ENCODE data around the gene GALNT7.
"Not testable (repeated sequence)": the region's sequence is repeated elsewhere in the genome, so short reads cannot be mapped to it uniquely, and the experiment has no call there.

The GALNT7 gene

DNA sequence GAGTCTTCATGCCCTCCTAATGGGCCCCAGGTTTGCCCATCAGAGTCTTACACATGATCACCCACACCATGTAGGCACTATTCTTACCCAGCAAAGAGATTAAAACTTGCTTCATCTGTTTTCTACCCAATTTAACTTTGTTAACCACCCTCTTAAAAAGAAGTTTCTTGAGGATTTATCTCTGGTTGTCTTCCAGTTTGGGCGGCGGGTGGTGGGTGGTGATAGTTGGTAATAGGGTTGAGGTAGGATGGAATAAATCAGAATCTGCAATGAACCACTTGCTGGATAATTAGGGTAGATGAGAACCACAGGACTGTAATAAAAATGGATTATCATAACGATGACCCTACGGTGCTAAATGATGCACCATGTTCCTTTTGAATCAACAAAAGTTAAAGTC is 30.9 kb downstream of the GALNT7 start:
- no peak for DNase-seq

DNA sequence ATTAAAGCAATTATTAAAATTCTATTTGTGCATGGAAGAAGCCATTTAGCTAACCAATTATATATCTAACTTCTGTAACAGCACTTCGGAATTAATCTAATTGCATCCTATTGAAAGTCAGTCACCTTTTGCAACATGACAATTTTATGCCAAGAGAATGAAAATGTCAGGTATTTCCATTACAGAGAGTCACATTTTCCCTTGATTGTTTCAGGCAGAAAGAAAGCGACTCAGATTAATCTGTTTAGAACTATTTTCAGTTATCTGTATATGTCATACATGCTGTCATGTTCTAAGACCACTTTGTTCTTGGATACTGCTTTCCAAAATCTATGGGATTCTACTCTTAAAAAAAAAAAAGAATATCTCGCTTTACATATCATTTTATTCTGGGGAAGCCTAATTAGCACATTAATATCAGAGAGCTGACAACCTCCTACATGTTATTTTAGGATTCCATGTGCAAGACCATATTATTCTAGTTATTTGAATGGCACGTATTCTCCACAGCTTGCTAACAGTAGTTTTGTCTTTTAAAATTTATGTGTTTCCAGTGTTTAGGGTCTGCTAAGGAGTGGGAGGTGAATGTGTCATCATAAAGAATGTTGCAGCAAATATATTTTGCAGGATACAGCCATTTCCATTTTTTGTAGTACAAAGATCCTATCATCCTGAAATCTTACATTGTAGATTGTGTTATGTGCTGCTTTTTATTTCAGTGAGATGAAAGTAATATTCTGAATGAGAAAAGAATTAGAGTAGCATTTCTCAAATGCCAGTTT is 31.7 kb downstream of the GALNT7 start:
- DNase-seq, result no peak

DNA sequence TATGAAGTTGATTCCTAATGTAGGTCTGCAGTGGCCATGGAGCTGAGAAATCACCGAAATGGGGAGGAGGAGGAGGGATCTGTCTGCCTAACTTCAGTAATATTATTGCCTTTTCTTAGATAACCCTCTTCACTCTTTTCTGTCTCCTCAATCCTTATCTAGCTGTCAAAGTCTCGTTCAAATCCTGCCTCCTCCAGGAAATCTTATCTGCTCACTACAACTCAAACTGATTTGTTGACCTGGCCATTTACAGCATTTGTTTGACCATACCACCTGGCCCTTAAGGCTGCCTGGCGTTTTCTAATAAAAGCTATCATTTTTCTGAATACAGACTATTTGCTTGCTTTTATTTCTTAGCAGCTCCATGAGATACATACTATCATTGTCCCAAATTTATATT is 33.8 kb downstream of the GALNT7 start:
- DNase-seq, result no peak

DNA sequence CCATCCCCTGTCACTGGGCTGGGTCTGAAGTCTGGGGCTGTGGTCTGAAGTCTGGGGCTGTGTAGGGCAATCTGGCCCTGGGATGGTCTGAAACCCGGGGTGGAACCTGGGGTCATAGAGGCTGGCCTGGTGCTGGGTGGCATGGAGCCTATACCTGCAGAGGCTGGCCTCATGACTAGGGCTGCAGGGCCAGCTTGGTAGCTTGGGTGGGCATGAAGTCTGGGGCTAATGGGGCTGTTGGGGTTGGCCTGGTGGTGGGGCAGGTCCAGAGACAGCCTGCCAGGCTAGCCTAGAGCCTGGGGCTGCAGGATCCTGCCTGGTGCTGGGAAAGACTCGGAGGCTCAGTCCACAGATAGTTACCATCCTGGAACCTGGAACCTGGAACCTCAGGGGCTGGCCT is 37.0 kb downstream of the GALNT7 start:
- DNase-seq, result no peak

DNA sequence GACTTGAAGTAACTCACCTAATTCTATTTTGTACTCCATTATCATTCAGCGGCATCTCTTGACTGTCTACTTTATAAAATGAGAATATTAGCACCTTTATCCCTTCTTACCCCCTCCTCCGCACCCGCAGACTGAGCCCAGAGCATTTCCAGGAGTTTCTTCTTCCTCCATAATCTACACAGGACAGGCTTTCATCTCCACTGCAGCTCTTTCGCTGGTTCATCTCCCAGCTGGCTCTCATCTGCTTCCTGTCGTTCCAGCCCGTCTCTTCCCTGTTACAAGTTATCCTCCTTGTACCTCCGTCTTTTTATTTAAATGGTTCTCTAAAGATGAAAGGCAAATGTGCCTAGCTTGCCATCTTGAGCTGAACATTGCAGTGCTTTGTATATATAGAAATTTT is 39.8 kb downstream of the GALNT7 start:
- DNase-seq, result no peak

DNA sequence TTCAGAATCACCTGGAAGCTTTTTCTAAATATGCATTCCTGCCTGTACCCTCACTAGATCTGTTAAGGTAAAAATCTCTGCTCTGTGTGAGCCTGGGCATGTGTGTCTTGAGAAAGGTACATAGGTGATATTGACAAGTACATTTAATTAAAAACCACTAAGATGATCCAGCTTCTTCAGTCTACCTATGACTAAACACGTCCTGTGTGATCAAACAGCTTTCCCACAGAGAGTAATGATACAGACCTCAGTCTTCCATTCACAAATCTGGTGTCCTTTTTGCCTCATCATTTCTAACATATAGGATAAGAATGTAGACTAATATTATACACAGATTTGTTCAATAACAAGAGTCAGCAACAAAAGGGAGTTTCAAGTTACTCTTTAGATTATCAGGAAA is 42.6 kb downstream of the GALNT7 start:
- DNase-seq, result no peak

DNA sequence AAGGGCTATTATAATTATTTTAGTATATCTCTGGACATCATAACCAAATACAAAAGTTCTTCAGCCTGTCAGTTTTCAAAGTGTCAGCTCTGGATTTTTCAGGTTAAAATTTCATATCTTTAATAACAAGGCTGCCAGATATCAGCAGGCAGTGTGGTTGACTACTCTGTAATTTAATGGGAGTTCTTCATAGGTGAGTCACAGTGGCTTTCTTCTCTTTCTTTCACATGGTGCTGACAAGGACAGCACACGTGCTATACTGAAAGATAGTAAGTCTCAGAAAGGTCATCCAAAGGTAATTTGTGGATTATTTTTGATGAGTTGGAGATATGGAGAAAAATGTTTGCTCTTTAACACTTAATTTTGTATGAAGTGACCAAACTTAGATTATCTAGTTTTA is 43.2 kb downstream of the GALNT7 start:
- DNase-seq, result no peak

DNA sequence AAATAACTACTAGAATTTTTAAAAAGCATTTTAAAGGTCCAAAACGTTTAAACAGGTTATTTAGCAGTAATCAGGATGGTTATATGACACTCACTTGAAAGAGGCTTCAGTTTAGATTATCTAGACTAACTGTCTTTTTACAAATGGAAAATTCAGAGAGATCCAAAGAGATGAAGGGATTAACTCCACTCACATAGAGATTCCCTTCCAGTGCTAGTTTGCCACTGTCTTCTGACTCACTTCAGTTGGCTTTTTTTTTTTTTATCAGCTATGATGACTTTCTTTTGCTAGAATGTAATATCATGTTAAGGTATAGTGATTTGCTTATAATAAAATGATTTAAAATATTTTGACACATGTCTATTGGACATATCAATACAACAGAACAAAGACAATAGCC is 43.8 kb downstream of the GALNT7 start:
- no peak for DNase-seq

DNA sequence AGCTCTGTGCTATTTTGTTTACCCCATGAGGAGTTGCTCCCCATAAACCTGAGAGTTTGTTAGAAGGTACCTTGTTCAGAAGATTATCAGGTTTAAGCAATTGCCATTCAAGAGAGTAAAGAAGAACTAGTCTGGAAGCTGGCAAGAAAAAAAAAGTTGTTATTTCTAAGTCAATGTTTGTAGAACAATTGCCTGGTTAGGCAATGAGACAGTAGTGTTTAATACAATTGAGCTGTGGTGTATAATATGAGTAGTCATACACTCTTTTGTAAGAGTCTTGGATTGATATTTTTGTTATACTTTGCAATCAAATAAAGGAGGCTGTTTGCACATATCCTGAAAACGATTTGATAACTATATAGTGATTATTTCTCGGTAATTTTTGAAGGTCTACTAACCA is 44.7 kb downstream of the GALNT7 start:
- no peak for DNase-seq

DNA sequence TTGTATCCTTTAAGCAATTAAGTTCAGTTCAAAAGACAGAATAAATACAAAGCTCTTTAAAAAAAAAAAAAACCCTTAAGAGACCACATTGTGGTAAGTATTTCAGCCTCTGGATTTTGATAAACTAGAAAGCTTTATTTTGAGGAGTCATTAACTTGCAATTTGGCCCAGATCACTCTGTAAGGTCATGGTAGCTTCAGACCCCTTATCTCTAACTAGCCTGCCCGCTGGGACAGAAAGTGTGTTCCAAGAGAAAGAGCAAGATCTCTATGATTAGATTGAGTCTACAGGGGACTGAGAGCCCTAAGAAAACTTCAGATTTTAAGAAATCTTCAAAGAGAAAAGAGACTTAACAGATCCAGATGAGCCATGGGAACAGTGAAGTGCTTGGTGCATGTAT is 45.6 kb downstream of the GALNT7 start:
- DNase-seq, result no peak

DNA sequence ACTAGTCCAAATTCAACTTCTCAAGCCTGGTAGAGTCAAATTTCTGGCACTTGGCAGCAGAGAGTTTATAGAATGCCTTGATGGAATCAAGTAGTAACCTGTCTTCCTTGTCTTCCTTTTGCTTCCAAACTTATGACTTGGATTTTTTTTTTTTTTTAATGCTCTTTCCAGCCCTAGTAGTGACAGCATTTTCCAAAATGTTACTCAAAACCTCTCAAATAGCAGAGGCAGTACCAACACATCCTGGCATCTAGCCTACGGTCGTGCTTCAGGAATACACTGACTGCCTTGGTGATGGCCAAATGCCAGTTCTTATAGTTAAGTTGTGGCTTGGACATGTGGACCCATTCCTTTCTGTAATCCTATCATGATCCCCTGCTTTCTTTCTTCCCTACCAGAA is 46.0 kb downstream of the GALNT7 start:
- no peak for DNase-seq

DNA sequence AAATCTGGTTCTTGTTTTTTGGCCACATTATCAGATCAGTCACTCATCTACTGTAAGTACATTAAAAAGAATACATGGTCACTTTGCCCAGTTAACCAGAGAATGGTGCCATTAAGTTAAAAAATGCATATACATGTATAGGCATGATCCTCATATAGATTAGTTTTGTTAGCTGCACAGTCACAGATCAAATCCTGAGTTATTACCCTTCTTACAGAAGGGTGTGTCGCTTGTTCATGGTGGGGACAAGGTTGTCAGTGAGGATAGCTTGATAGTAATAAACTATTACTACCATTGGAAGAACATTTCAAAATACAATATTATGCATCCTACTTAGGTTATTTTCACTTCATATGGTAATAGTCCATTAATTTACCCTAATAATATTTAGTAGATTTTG is 48.5 kb downstream of the GALNT7 start:
- no peak for DNase-seq

DNA sequence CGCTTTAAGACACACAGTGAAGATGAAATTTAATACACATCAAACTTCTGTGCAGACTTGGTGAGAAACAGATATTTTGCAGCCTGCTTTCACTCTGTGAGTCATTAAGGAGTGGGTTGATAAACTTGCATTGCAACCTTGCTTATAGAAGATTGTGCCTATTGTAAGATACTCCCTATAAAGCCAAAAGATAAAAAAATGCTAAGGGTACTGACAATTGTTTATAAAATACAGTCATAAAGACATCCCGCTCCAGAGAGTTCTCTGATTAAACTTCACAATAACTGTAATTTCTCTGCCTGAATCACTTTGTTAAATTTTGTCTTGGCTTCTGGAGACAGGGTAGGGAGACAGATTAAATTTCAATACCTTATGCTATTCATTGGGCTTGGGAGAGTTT is 49.1 kb downstream of the GALNT7 start:
- DNase-seq, result no peak

DNA sequence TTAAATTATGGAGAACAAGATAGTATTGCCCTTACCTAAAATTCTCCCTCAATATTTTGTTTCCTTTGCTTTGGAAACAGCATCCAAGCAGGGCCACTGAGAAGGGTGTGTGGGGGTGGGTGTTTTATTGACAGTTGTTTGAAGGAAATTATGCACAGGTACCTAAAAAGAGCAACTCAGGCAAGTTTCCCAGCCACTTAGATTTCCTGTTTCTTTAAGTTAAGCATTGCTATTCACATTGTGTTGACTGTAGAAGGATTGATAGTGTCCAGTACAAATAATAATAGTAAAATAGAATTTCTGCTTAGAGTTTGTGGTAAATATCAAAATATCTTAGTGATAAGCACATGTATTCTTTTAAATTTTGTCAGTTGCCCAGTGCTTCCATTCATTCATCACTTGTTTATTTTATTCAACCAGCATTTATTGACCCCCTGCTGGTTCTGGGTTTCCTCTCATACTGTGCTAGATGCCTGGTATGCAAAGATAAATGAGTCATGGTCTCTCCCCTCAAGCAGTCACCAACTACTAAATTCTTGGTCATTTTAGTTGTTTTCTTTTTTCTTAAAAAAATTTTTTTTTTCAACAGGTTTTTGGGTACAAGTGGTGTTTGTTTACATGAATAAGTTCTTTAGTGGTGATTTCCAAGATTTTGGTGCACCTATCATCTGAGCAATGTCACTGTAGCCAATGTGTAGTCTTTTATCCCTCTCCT is 50.0 kb downstream of the GALNT7 start:
- no peak for DNase-seq

DNA sequence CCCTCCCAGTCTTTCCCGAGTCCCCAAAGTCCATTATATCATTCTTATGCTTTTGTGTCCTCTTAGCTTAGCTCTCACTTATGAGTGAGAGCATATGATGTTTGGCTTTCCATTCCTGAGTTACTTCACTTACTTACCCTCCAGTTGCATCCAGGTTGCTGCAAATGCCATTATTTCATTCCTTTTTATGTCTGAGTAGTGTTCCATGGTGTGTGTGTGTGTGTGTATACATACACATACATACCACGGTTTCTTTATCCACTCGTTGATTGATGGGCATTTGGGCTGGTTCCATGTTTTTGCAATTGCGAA is 50.5 kb downstream of the GALNT7 start:
- not testable (repeated sequence) for DNase-seq

DNA sequence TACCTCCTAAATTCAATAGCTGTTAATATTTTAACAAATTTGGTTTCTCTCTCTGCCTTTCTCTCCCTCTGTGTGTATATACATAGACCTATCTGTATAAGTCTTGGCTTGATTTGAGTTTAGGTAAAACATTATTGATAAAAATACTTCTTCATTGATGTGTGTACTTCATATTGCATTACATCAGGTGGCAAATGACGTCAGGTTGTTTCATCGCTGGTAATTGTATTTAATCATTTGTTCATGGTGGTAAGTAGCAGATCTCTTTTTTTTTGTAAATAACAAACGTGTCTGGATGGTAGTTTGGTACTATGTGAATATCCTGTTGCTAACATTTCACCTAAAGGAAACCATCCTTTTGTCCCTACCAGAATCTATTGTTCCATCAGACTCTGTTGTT is 55.1 kb downstream of the GALNT7 start:
- no peak for DNase-seq

DNA sequence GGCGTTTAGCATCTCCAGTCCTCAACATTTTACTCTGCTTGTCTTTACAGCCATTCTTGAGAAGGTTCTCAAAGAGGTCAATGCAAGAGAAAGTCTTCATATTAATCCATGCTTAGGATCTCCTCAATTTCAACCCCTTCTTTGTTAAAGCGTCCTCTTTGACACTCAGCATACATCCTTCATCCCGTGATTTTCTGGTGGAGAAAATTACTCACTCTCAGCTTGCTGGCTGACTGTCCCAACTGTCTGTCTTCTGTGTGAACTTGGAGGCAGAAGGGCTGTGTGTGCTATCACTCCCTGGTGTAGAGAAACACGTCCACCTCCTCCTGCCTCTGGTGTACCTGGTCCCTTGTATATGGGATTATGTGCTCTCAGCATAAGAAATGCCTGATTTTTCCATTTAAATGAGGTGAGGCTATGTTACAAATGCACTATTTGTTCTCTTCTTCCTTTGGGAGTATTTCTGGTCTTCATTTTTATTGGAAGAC is 57.8 kb downstream of the GALNT7 start:
- no peak for DNase-seq

DNA sequence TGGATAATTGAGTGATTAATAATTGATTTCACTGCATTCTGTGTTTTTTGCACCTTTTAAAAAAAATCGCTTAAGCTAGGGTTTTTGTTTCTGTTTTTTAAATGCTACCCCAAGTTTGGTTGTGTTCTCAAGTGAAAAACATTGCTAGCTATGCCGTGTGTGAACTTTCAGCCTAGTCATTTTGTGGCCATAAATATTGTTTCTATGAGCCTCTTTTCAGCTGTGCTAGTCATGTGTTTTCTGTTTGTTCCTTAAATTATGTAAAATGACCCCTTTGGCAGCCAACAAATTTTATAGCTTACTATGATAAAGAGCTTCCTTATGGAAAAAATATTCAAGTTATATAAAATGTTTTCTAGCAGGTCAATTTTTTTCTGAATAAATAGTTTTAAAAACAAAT is 59.1 kb downstream of the GALNT7 start:
- no peak for DNase-seq

DNA sequence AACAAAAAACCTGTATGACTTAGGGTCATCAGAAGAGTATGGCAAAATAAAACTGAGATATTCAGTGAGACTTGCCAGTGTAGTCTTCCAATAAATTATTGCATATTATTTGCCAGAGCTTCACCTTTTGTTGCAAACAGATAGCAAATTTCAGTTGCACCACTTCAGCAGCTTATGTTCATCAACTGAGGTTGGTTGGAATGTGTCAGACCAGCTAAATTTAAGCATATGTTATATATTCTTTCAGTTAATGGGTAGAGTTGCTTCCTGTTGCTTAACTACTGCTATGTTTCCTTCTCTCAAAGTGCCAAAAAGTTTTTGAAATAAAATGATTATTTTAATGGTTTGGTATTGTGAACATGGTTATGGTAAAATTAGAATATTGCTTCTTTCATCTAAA is 61.5 kb downstream of the GALNT7 start:
- no peak for DNase-seq

DNA sequence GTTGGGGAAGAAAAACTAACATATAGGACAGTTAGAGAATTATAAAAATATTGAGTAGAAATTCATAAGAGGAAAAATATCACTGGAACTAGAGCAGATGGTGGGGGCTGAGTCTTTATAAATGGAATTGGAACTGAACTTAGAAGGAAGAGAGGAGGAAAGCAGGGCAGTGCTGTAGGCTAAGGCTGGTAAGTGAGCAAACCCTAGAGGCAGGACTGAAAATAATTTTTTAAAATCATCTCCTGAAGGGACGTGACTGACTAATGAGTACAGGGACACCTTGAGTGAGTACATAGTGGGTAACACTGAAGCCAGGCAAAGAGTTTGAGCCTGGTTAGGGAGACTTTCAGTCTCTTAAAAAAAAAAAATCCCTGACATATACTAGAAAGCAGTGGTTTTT is 63.3 kb downstream of the GALNT7 start:
- DNase-seq, result no peak

DNA sequence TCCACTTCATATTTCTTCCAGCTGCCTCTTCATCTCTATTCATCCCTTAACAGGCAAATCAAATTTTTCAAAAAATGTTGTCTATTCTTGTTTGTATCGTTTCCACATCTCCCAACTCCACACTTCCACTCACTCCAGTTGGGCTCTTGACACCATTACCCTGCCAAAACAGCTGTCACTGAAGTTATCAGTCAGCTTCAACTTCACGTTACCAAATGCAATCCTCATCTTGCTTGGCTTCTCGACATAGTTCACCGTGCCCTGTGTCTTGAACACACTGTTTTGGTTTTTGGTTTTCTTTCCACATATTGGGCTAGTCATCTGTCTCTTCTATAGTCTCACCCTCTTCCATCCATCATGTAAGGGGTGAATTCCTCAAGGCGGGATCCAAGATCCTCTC is 65.2 kb downstream of the GALNT7 start:
- DNase-seq, result no peak

DNA sequence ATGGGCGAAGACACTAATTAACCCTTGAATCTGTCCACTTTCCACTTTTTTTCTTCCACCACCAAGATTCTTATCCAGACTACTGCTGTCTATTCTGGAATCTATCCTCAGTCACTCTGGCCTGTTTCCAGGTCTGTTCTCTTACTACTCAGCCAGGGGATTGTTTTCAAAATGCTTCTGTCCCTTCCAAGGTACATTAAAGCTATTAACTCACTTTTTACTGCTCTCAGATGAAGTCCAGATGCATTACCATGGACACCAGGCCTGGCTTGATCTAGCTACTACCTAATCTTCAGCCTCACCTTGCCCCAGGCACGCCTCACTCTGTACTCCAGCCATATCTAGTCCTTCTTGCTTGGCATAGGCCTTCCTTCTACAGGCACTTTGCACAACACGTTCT is 66.4 kb downstream of the GALNT7 start:
- DNase-seq, result no peak

DNA sequence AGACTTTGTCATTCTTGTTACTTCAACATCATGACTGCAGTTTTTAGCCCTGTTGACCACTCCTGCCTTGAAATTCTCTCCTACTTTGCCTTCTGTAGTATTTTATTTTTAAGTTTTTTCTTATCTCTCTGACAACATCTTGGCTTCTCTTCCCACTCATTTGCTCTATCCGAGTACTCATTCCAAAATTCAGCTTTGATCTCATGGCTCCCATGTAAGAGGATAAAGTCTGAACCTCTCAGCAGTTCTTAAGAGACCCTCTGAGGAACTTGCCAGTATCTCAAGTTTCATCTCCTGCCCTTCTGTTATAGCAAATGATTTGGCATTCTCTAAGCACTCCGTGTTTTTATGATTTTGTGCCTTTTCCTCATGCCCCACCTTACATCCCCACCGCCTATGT is 67.7 kb downstream of the GALNT7 start:
- DNase-seq, result no peak

DNA sequence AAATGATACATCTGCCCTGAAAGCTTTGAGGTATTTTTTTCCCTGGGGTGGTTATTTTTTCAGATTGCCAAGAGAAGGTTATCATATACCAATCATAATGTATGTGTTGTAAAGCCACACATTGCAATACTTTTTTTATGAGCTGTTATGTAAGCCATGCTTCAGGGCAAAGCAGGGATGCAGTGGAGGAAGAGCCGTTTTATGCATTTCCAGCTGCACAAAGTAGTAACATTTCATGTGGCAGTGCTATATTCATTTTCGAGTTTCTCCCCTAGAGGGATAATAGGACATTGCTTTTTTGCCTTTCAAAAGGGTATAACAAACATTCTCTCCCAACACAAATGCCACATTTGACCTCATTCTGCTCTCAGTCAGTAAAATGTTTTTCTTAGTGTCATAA is 68.5 kb downstream of the GALNT7 start:
- DNase-seq, result no peak

DNA sequence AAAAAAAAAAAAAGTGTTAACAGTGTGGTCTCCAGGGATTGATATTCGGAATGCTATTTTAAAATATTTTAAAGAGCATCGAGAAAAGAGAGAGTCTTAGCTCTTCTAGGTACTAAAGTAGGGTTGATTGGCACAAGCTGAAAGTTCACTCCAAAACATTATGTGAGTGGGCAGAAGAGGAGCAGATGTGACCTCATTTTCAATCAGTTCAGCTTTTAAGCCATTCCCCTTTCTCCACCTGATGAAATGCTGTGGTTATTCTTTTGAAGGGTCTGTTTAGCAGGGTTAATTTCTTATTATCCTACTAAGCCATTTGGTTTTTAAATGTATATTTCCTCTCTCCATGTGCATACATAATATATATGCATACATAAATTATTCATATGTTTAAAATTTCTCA is 69.2 kb downstream of the GALNT7 start:
- DNase-seq, result no peak

Data from activated effector memory CD4-positive, alpha-beta T cell treated with Interleukin-2 at 50 U/mL for 16 hours (primary cell).